HTR-8/SVneo (cell line): Measurements from ENCODE around the gene INPPL1.

Source experiments
- DNase-seq: peaks from one replicate; pipeline ENCODE4 v3.0.0; 2011; ENCODE audit warnings: low spot score, mixed read lengths; ENCODE audit not compliant: insufficient read length
- FAIRE-seq: peaks from 2 replicates; lab custom pipeline; 2011; peaks lifted over from hg19 to GRCh38; lab: Jason Lieb, UNC

INPPL1 gene

GRCh38 chr11:72231396-72232259 is 7.1 kb downstream of the INPPL1 start:
- FAIRE-seq (peak; percentile 93), DNase-seq (no peak)

DNA sequence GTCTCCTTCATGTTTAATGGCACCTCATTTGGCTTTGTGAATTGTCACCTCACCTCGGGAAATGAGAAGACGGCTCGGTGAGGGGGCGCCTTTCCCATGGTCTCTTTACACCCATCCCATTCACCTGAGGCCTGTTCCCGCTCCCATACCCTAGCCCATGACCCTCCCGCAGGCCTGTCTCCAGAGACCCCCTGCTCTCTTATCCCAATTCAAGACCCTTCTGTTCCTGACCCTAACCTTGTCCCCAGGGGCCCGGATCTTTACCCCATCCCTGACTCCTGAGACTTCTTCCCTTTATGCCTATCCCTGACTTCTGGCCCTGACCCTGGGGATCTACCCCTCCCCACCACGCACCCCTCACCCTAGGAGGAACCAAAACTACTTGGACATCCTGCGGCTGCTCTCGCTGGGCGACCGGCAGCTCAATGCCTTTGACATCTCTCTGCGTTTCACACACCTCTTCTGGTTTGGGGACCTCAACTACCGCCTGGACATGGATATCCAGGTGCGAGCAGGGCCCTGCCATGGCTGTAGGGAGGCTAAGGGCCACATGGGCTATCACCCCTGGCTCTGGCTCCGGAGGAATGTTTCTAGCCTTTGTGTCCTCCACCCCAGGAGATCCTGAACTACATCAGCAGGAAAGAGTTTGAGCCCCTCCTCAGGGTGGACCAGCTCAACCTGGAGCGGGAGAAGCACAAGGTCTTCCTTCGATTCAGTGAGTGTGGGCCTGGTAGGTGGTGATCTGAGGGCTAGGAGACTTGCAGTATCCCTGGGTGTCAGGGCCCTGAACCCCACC is 7.9 kb downstream of the INPPL1 start:
- FAIRE-seq (no peak), DNase-seq (no peak)

DNA sequence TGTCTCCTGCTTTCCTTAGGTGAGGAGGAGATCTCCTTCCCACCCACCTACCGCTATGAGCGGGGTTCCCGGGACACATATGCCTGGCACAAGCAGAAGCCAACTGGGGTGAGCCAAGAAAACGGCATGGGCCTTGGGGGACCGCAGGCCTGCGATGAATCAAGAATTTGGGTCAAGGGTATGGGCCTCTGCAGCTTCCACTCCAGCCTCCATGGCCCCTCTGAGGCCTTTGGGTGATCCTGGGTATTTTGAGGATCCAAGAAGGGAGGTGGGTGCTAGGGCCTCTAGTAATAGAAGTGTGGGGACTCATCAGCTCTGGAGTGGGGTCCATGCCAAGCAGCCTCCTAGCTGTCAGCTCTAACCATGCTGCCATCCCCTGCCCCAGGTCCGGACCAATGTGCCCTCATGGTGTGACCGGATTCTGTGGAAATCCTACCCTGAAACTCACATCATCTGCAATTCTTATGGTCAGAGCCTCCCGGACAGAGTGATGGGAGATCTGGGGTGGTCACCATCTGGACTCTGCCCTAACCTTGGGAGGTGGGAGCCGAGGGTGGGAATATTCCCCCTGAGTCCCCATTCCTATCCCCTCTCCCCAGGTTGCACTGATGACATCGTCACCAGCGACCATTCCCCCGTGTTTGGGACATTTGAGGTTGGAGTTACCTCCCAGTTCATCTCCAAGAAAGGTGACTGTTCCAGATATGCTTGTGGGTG is 8.6 kb downstream of the INPPL1 start:
- DNase-seq: no peak
- FAIRE-seq: no peak

GRCh38 chr11:72233773-72234513 is 9.4 kb downstream of the INPPL1 start:
- FAIRE-seq: peak; percentile 74
- no peak for DNase-seq

DNA sequence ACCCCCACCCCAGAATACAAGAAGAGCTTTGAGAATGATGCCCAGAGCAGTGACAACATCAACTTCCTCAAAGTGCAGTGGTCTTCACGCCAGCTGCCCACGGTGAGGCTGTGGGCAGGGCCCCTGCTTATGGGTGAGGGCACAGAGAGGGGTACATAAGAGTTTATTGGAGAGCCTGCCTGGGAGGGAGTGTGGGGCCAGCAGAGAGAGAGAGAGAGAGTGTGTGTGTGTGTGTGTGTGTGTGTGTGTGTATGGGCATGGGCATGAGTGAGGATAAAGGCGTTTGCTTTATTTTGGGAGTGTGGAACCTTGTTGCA is 9.9 kb downstream of the INPPL1 start:
- no peak for DNase-seq

GRCh38 chr11:72234920-72235319 is 10.4 kb downstream of the INPPL1 start:
- no peak for FAIRE-seq
- no peak for DNase-seq

More for the DNA sequence above, 9.9 kb downstream of the INPPL1 start:
- FAIRE-seq: no peak

DNA sequence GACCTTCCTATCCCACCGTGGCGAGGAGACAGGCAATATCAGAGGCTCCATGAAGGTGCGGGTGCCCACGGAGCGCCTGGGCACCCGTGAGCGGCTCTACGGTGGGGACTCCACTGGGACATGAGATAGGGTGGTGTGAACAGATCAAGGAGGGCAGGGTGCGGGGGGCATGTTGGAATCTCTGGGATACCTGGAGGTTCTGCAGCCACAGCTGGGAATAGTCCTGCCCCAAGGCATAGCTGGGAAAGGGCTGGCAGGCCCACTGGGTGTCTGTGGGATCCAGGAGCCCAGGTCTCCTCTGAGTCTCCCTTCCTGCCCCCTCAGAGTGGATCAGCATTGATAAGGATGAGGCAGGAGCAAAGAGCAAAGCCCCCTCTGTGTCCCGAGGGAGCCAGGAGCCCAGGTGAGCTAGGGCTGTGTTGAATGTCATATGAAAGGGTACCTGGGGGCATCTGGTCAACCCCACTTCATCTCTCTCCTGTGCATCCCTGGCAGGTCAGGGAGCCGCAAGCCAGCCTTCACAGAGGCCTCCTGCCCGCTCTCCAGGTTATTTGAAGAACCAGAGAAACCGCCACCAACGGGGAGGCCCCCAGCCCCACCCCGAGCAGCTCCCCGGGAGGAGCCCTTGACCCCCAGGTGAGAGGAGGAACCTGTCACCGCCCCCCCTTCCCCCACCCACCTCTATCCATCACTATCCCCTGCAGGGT is 10.9 kb downstream of the INPPL1 start:
- DNase-seq (no peak), FAIRE-seq (no peak)

DNA sequence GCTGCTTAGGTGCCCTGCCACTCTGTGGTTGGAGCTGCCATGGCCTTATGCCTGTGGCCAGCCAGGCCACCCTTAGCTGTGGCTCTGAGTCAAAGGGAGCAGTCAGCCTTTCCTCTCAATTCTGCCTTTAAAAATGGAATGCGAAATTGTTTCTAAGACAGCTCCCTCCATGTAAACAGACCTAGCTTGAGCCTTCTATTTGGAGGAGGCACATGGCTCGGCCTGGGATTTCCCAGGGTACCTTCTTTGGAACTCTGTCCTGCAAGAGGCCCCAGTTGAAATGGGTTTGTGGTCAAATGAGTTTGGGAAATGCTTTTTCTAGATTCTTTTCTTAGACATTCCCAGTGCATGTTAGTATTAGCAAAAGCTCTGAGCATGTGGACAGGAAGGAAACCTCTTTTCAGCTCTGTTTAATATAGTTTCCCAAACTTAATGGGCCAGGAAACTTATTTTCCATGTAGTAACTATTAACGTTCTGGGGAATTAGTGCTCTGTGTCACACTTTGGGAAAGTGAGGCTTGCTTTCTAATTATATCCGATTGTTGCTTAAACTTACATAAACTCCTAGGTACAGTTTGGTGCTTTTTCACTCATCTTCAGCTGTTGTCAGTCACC is 11.6 kb downstream of the INPPL1 start:
- FAIRE-seq (no peak), DNase-seq (no peak)

DNA sequence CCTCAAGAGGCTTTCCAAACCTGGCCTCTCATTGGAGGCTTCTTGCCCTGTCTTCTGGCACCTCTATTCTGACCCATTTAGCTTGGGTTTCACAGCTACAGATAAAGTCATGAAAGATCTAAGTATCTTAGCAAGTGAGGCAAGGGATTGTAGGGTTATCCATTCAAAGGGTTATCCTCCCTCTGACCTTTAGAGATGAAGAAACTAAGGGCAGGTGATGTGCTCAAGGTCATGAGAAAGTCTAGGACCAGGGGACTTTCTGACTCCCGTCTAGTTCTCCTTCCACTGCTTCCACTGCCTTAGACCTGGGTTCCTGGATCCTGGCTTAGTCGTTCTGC is 12.2 kb downstream of the INPPL1 start:
- no peak for DNase-seq
- no peak for FAIRE-seq

- no peak for FAIRE-seq
- no peak for DNase-seq
These were observed 12.8 kb downstream of the INPPL1 start for GRCh38 chr11:72237112-72237931.

- no peak for FAIRE-seq
- peak; percentile 73 for DNase-seq
These were observed 13.5 kb downstream of the INPPL1 start for GRCh38 chr11:72238040-72238450.

GRCh38 chr11:72238492-72239312 is 14.1 kb downstream of the INPPL1 start:
- DNase-seq: no peak
- no peak for FAIRE-seq

DNA sequence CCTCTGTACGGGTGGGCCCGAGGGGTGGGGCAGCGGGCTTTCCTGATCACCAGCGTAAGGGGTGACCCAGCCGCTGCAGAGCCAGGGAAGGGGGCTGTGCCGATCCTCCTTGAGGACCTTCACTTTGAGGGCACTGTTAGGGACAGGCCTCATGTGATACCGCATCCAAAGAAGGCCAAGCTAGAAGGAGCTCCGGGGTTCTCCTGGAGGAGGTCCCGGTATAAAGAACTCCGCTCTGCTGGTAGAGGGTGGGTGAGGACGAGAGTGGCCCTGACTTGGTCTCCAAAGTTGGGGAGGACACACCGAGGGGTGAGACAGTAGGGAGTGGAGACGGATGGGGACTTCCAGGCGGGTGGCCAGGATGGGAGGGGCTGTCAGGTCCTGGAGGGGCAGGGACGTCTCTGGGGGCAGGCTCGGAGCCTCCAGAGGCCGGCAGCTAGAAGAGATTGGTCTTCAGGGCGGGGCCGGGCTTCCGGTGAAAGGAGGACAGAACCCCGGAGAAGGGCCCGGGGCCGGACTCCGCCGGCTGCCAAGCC is 14.8 kb downstream of the INPPL1 start:
- FAIRE-seq (no peak), DNase-seq (no peak)

DNA sequence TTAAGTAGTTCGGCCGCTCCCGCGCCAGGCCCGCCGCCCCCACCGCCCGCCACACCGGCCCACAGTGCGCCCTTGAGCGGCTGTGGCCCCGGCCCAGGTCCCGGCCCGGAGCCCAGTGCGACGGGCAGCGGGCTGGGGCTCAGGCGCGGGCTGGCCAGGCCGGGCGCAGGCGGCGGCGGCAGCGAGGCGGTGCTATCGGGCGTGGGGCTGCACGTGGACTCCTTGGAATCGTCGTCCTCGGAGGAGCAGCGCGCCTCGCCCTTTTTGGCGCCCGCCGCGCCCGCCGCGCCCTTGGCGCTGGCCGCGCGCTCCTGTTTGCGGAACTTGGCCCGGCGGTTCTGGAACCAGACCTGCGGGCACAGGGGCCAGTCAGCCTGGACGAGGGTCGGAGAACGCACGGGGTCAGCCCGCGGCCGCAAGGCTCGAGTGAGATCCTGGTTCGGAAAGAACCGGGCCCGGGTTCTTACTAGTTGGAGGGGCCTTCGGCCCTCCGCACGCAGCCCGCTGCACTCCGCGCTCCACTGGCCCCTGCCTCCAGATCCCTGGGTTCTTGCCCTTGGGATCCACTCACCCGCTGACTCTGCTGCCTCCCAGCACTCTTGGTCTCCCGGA is 15.4 kb downstream of the INPPL1 start:
- DNase-seq: no peak
- FAIRE-seq: no peak

- DNase-seq (no peak), FAIRE-seq (no peak)
These were observed 16.1 kb downstream of the INPPL1 start for GRCh38 chr11:72240461-72241290.

DNA sequence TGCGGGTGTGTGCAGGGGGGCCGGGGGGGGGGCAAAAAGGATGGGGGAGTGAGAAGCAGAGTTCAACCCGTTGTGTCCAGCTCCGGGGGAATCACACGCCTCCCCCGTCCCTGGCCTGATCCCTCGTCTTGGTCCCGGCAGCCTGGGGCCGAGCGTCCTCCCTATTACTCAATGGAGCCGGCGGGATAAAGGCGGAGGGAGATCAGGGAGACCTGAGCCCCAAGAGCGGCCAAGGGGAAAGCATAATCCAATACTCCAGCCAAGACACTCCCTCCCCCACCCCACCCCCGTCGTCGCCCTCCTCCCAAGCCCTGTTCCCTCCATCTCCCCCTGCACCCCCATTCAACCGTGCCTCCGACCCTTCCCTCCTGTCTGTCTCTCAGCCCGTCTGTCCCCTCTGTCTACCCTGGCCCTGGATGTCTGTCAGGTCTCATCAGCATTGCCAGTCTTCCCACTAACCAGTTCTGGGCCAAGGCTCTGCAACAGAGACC is 16.8 kb downstream of the INPPL1 start:
- DNase-seq (no peak), FAIRE-seq (no peak)
